Spleen (tissue), 11 donors: ENCODE results near the gene RAB7A. TPM values are rescaled to one million over a fixed set of nuclear protein-coding genes. Genes with fewer than 3 reads are reported as not detected.
A peak's percentile ranks its signal among the peaks of the same experiment; 100 is the strongest.

Experiments used
- DNase-seq: peaks from one replicate; pipeline ENCODE4 v3.0.0-alpha.2; 2020
- H3K27ac ChIP-seq, 8 donors: fragments of 200-600 bp; sonication (generic) in 7 of 8; 1 replicate in 4 of 8; 2 replicates in 4 of 8; pipeline versions ENCODE4 v1.5.0 to v1.8.0; 2016 to 2021; ENCODE audit warnings: inconsistent platforms in 4 of 8, mild to moderate bottlenecking in 4 of 8, moderate library complexity in 1 of 8
- H3K27me3 ChIP-seq, 7 donors: fragments of 200-600 bp; sonication (generic) in 6 of 7; replicated peaks in 1 of 7; 1 replicate in 4 of 7; 2 replicates in 3 of 7; pipeline versions ENCODE4 v1.5.0 to v1.8.0; 2016 to 2021; ENCODE audit warnings: inconsistent platforms in 3 of 7, mild to moderate bottlenecking in 1 of 7
- H3K36me3 ChIP-seq, 6 donors: fragments of 200-600 bp; sonication (generic) in 5 of 6; 1 replicate in 4 of 6; 2 replicates in 2 of 6; pipeline versions ENCODE4 v1.5.0 to v1.8.0; 2016 to 2021; ENCODE audit warnings: inconsistent platforms in 2 of 6
- H3K4me1 ChIP-seq, 6 donors: fragments of 200-600 bp; sonication (generic) in 5 of 6; 1 replicate in 3 of 6; 2 replicates in 3 of 6; pipeline versions ENCODE4 v1.5.0 to v1.8.0; 2016 to 2021; ENCODE audit warnings: inconsistent platforms in 3 of 6
- H3K4me3 ChIP-seq, 8 donors: fragments of 200-600 bp; sonication (generic) in 7 of 8; 1 replicate in 4 of 8; 2 replicates in 4 of 8; pipeline versions ENCODE4 v1.5.0 to v1.8.0; 2016 to 2021; ENCODE audit warnings: inconsistent platforms in 4 of 8, mild to moderate bottlenecking in 4 of 8, moderate library complexity in 2 of 8
- H3K9me3 ChIP-seq, 8 donors: fragments of 200-600 bp; sonication (generic) in 7 of 8; 1 replicate in 4 of 8; 2 replicates in 4 of 8; pipeline versions ENCODE4 v1.5.0 to v1.8.0; 2016 to 2021; ENCODE audit warnings: inconsistent platforms in 4 of 8
- POLR2A ChIP-seq, 3 donors: fragments of 450-650 bp; IDR thresholded peaks; one replicate each; pipeline ENCODE4 v1.5.1; 2017; ENCODE audit warnings: antibody characterized with exemption in 3 of 3, mild to moderate bottlenecking in 1 of 3
- POLR2AphosphoS5 ChIP-seq, 3 donors: sonication (generic); formaldehyde crosslinking; IDR thresholded peaks; one replicate each; pipeline ENCODE4 v1.5.1; 2017; ENCODE audit warnings: antibody characterized with exemption in 3 of 3
- WGBS, 5 donors: extraction: QIAGEN DNeasy Blood & Tissue Kit in 3 of 5; methylation state at CpG; one replicate each; pipeline versions ENCODE4 v1.1.5 to v1.1.7; 2013 to 2018; 5-methylcytosine and 5-hydroxymethylcytosine counted together
- intact Hi-C: fragments of 100-400 bp; cut with DNase I; formaldehyde crosslinking; loops from one replicate; pipeline ENCODE4 v1.15.0; 2023; ENCODE audit warnings: low total_unique reads
- polyA plus RNA-seq, 3 donors: library from polyadenylated mRNA; stranded (reverse); fragments of 200-250 nt; gene quantifications; one replicate each; pipeline ENCODE4 v1.2.1, GENCODE V29; 2013
- total RNA-seq, 7 donors: library from RNA; depleted of rRNA in 3 of 7; stranded (reverse); fragments of >200 nt in 3 of 7; fragmentation: NEBNext Ultra II Directional in 4 of 7; extraction: Animal tissue kit (Norgen Biotek cat#: 25700) in 4 of 7; gene quantifications; one replicate each; pipeline versions ENCODE4 v1.1.0 to v1.2.1, GENCODE V29; 2016 to 2021
- TF ChIP-seq, protein P1 (sequence below), 11 experiments: fragments of 200-600 bp in 7 of 11; fragments of 450-650 bp in 4 of 11; sonication (generic) in 4 of 11; IDR thresholded peaks in 8 of 11; conservative IDR thresholded peaks in 3 of 11; 1 replicate in 7 of 11; 2 replicates in 4 of 11; pipeline versions ENCODE4 v1.4.0 to v1.8.0; 2016 to 2021; ENCODE audit warnings: antibody characterized with exemption in 11 of 11, inconsistent platforms in 4 of 11, mild to moderate bottlenecking in 1 of 11
- donor health status: healthy with polysubstance abuse.
- donor health status: DM: no; HTN: no; CAD: no; lungs with moderate emphysema.
- donor health status: DM: no; HTN: no; CAD: no.
- donor health status: Bipolar disorder and iron deficiency.
- donor health status: healthy.
- donor health status: DM: no; HTN: no; CAD: no.
- donor health status: DM: yes; HTN: yes; CAD: no.

Gene RAB7A
- total and polyA plus RNA-seq, 10 donors, result 82.3 to 227 (median 150) TPM

DNA sequence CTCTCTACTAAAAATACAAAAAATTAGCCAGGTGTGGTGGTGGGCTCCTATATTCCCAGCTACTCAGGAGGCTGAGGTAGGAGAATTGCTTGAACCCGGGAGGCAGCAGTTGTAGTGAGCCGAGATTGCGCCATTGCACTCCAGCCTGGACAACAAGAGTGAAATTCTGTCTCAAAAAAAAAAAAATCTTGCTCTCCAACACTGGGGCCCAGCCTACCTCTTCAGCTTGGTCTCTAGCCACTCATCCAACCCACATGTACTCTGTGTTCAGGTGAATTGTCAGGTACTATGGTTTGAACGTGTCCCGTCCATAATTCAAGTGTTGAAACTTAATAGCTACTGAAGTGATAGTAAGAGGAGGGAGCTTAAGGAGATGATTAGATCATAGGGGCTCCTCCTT lies 22.4 kb upstream of the RAB7A start:
- Histone ChIP-seq H3K9me3 (no peaks in the 10 kb centered on the region), H3K27me3 (no peaks in the 10 kb centered on the region), H3K4me3 (no peak overlapping the region), H3K36me3 (no peaks in the 10 kb centered on the region), H3K4me1 (peaks cover 0 to 38% (median 7%) of the 10 kb centered on the region in 6 donors), H3K27ac (peak overlapping the region in 1 of 8 donors; percentile 76)
- intact Hi-C loops, result no loop called here
- TF ChIP-seq POLR2A (IDR thresholded peaks at IDR 0.05), result no peak
- TF ChIP-seq, protein P1, sequence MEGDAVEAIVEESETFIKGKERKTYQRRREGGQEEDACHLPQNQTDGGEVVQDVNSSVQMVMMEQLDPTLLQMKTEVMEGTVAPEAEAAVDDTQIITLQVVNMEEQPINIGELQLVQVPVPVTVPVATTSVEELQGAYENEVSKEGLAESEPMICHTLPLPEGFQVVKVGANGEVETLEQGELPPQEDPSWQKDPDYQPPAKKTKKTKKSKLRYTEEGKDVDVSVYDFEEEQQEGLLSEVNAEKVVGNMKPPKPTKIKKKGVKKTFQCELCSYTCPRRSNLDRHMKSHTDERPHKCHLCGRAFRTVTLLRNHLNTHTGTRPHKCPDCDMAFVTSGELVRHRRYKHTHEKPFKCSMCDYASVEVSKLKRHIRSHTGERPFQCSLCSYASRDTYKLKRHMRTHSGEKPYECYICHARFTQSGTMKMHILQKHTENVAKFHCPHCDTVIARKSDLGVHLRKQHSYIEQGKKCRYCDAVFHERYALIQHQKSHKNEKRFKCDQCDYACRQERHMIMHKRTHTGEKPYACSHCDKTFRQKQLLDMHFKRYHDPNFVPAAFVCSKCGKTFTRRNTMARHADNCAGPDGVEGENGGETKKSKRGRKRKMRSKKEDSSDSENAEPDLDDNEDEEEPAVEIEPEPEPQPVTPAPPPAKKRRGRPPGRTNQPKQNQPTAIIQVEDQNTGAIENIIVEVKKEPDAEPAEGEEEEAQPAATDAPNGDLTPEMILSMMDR (IDR thresholded peaks at IDR 0.05 in 8 of 11, conservative IDR thresholded peaks at IDR 0.05 in 3 of 11), result no peak
- no peak for TF ChIP-seq POLR2AphosphoS5 (IDR thresholded peaks at IDR 0.05)
- DNase-seq, result no peak
- 91 to 97% (median 92%) methylated on average over 5 of the region's 5 CpGs for WGBS, 5 donors

DNA sequence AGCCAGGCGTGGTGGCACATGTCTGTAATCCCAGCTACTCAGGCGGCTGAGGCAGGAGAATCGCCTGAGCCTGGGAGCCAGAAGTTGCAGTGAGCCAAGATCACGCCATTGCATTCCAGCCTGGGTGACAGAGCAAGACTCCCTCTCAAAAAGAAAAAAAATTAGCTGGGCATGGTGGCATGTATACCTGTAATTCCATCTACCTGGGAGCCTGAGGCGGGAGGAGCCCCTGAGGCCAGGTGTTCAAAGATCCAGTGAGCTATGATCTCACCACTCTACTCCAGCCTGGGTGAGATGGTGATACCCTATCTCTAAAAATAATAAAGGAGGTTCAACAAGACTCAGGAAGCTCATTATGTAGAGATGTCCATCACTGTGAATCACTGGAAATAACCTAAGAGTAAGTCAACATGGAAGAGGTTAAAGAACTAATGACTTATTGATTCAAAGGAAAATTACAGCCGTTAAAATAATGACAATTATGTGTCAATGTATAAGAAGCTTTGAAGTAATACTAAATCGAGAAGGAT lies 19.8 kb upstream of the RAB7A start:
- H3K4me1 ChIP-seq, result peaks cover 0 to 29% (median 2%) of the 10 kb centered on the region in 6 donors
- no peak for TF ChIP-seq POLR2A (IDR thresholded peaks at IDR 0.05)
- intact Hi-C loops, result no loop called here
- H3K27ac ChIP-seq, result no peak overlapping the region
- WGBS, 5 donors, result 79 to 96% (median 85%) methylated on average over 7 of the region's 7 CpGs
- no peak overlapping the region for H3K4me3 ChIP-seq
- no peaks in the 10 kb centered on the region for H3K27me3 ChIP-seq
- no peaks in the 10 kb centered on the region for H3K9me3 ChIP-seq
- no peaks in the 10 kb centered on the region for H3K36me3 ChIP-seq
- no peak for DNase-seq

DNA sequence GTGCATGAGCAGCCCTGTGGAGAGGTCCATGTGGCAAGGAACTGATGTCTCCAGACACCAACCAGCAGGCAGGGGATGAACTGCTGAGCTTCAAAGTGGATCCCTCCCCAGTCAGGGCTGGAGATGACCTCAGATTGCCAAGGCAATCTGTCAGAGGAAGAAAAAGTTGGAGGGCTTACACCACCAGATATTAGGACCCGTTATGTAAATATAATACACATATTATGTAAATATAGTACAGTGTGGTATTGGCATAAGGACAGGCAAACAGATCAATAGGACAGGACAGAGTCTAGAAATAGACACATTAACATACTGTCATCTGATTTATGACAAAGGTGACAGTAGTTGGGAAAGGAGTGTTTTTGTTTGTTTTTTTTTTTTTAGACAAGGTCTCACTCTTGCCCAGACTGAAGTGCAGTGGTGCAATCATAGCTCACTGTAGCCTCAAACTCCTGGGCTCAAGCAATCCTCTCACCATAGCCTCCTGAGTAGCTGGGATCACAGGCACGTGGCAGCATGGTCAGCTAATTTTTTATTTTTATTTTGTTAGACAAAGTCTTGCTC lies 18.0 kb upstream of the RAB7A start:
- H3K4me1 ChIP-seq, result peaks cover 0 to 16% (median 2%) of the 10 kb centered on the region in 6 donors
- intact Hi-C loops, result no loop called here
- no peaks in the 10 kb centered on the region for H3K27me3 ChIP-seq
- WGBS, 5 donors, result 79 to 87% (median 82%) methylated on average over 2 of the region's 2 CpGs
- H3K9me3 ChIP-seq, result no peaks in the 10 kb centered on the region
- H3K27ac ChIP-seq, result no peak overlapping the region
- no peaks in the 10 kb centered on the region for H3K36me3 ChIP-seq
- TF ChIP-seq, protein P1 (IDR thresholded peaks at IDR 0.05 in 8 of 11, conservative IDR thresholded peaks at IDR 0.05 in 3 of 11), result no peak
- TF ChIP-seq POLR2A (IDR thresholded peaks at IDR 0.05) (no peak), POLR2AphosphoS5 (IDR thresholded peaks at IDR 0.05) (no peak)
- no peak overlapping the region for H3K4me3 ChIP-seq
- no peak for DNase-seq

DNA sequence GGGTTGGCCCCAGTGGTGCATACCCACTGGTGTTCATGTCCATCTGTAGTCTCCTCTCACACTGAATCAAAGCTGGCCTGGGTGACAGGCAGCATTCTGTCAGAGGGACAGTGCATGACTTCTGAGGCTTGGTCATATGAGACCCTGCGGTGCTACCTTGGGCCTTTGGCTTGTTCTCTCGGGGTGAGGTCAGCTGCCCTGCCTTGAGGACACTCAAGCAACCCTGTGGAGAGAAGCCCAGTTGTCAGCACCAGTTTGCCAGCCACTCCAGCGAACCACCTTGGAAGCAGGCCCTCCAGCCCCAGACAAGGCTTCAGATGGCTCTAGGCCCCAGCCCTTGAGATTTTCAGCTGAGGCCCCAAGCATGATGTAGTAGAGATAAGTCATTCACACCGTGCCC lies 16.9 kb upstream of the RAB7A start:
- Histone ChIP-seq H3K27me3 (no peaks in the 10 kb centered on the region), H3K36me3 (no peaks in the 10 kb centered on the region), H3K4me3 (no peak overlapping the region), H3K9me3 (no peaks in the 10 kb centered on the region), H3K27ac (no peak overlapping the region), H3K4me1 (peaks cover 0 to 11% (median 2%) of the 10 kb centered on the region in 6 donors)
- DNase-seq, result no peak
- TF ChIP-seq POLR2A (IDR thresholded peaks at IDR 0.05) (no peak), POLR2AphosphoS5 (IDR thresholded peaks at IDR 0.05) (no peak)
- TF ChIP-seq, protein P1 (IDR thresholded peaks at IDR 0.05 in 8 of 11, conservative IDR thresholded peaks at IDR 0.05 in 3 of 11), result no peak
- intact Hi-C loops, result no loop called here
- 88 to 98% (median 97%) methylated on average over 4 of the region's 4 CpGs for WGBS, 5 donors
